Measurements from ENCODE around the gene PAK4.

PAK4 gene

DNA sequence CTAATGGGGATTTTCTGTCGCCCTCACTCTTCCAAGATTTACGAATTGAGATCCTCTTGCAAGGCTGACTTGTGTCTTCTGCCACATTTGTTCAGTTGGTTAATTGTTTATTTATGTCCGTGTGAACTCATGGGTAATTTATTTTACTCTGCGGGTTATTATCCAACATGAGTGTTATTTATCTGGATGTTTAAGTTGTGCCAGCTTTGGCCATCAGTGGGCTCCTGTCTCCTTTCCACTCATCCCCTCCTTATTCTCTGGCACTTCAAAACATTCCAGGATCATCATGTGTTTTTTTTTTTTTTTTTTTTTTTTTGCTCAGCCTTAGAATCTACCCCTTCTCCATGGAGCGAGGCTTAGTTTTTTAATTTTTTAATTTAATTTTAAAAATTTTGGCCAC lies 22.4 kb upstream of the PAK4 start:
- H3K4me3 ChIP-seq (ENCODE audit: low read depth, low read length): no peak overlapping the region
- TF ChIP-seq, protein P1, sequence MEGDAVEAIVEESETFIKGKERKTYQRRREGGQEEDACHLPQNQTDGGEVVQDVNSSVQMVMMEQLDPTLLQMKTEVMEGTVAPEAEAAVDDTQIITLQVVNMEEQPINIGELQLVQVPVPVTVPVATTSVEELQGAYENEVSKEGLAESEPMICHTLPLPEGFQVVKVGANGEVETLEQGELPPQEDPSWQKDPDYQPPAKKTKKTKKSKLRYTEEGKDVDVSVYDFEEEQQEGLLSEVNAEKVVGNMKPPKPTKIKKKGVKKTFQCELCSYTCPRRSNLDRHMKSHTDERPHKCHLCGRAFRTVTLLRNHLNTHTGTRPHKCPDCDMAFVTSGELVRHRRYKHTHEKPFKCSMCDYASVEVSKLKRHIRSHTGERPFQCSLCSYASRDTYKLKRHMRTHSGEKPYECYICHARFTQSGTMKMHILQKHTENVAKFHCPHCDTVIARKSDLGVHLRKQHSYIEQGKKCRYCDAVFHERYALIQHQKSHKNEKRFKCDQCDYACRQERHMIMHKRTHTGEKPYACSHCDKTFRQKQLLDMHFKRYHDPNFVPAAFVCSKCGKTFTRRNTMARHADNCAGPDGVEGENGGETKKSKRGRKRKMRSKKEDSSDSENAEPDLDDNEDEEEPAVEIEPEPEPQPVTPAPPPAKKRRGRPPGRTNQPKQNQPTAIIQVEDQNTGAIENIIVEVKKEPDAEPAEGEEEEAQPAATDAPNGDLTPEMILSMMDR (IDR thresholded peaks at IDR 0.05; ENCODE audit: insufficient read depth, low read depth, low read length, missing control alignments): no peak
- DNase-seq (ENCODE audit: low read depth): no peak

DNA sequence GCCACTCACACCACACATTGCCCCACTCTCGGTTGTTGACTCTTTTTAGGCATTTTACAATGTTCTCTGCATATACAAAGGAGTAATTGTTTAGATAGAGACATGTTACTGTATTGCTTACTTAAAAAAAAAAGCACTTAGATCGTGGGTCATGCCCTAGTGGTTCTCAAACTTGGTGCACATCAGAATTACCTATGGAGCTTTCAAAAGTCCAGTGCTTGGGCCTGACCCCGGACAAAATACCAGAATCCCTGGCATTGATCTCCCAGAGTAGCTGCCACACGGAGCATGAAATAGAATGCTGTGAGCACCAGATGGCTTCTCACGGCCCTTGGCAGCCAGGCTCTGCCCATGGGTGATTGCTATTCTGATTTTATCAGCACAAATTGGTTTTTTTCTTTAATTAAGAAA lies 21.4 kb upstream of the PAK4 start:
- TF ChIP-seq, protein P1 (IDR thresholded peaks at IDR 0.05; ENCODE audit: insufficient read depth, low read depth, low read length, missing control alignments): no peak
- DNase-seq (ENCODE audit: low read depth): no peak
- no peak overlapping the region for H3K4me3 ChIP-seq (ENCODE audit: low read depth, low read length)

GRCh38 chr19:39106194-39106593 lies 19.4 kb upstream of the PAK4 start:
- H3K4me3 ChIP-seq (ENCODE audit: low read depth, low read length): no peak overlapping the region
- DNase-seq (ENCODE audit: low read depth): no peak
- TF ChIP-seq, protein P1 (IDR thresholded peaks at IDR 0.05; ENCODE audit: insufficient read depth, low read depth, low read length, missing control alignments): no peak

- TF ChIP-seq, protein P1 (IDR thresholded peaks at IDR 0.05; ENCODE audit: insufficient read depth, low read depth, low read length, missing control alignments): no peak
- no peak for DNase-seq (ENCODE audit: low read depth)
- H3K4me3 ChIP-seq (ENCODE audit: low read depth, low read length): no peak overlapping the region
These were observed 15.9 kb upstream of the PAK4 start for GRCh38 chr19:39109641-39110040.

DNA sequence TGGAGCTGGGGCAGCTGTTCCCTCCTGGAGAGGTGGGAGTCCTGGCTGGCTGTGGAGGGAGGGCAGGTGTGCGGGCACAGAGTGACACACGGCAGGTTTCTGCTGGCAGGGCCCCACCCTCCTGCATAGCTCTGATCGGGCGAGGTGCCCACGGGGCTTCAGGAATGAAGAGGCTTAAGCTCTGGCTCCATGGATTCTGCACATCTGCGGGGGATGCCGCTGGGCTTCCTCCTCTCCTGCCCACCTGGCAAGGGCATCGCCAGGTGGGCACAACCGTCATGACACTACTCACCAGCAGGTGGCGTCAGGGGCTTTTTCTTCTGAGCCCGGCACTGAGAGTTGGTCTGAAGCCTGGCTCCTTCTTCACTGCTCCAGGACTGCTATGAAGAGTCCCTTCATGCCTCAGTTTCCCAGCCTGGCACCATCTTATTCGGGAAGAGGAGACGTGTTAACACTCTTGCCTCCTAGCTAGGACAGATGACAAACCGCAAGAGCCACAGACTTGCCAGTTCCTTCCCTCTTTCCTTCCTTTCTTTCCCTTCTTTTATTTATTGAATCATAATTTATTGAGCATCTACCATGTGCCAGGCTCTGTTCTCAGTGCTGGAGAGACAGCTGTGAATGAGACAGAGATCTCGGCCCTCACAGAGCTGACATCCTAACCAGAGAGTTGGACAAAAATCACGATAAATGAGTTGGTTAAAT lies 15.2 kb upstream of the PAK4 start:
- DNase-seq (ENCODE audit: low read depth): peak; percentile 55
- TF ChIP-seq, protein P1 (IDR thresholded peaks at IDR 0.05; ENCODE audit: insufficient read depth, low read depth, low read length, missing control alignments): peak; percentile 85
- H3K4me3 ChIP-seq (ENCODE audit: low read depth, low read length): no peak overlapping the region

DNA sequence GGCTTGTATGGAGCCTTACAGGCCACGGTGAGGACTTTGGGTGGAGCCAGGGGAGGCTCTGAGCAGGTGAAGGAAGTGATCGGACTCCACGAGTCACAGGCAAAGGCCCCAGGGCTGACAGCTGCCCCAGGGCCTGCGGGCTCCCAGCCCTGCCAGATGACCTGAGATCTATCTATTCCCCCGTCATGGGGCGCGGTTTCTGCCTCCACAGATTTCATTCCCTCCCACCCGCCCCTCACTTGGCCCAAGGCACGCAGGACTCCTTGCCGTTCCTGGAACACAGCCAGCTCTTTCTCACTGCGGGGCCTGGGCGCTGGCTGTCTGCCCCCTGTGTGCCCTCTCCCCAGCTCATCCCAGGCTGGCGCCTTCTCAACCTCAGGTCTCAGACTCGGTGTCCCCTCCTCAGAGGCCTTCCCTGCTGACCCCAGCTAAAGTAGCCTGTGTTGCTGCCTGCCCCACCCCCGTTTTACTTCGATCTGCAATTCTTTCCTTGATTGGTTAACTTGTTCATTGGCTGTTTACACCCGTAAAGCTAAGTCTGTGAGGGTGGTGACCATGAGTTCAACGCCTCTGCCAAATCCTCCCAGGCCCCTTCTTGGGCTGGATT lies 13.9 kb upstream of the PAK4 start:
- TF ChIP-seq, protein P1 (IDR thresholded peaks at IDR 0.05; ENCODE audit: insufficient read depth, low read depth, low read length, missing control alignments): no peak
- no peak overlapping the region for H3K4me3 ChIP-seq (ENCODE audit: low read depth, low read length)
- no peak for DNase-seq (ENCODE audit: low read depth)

All from GM12865 (cell line).